ENCODE results near the gene NTRK3. TPM values are rescaled to one million over a fixed set of nuclear protein-coding genes. Genes with fewer than 3 reads are reported as not detected.

Gene NTRK3
- total RNA-seq (not detected), total RNA-seq (0 to 0.93 (median 0.06) reads per million in 29 experiments)
- 0.24 TPM for total RNA-seq (2013)

DNA sequence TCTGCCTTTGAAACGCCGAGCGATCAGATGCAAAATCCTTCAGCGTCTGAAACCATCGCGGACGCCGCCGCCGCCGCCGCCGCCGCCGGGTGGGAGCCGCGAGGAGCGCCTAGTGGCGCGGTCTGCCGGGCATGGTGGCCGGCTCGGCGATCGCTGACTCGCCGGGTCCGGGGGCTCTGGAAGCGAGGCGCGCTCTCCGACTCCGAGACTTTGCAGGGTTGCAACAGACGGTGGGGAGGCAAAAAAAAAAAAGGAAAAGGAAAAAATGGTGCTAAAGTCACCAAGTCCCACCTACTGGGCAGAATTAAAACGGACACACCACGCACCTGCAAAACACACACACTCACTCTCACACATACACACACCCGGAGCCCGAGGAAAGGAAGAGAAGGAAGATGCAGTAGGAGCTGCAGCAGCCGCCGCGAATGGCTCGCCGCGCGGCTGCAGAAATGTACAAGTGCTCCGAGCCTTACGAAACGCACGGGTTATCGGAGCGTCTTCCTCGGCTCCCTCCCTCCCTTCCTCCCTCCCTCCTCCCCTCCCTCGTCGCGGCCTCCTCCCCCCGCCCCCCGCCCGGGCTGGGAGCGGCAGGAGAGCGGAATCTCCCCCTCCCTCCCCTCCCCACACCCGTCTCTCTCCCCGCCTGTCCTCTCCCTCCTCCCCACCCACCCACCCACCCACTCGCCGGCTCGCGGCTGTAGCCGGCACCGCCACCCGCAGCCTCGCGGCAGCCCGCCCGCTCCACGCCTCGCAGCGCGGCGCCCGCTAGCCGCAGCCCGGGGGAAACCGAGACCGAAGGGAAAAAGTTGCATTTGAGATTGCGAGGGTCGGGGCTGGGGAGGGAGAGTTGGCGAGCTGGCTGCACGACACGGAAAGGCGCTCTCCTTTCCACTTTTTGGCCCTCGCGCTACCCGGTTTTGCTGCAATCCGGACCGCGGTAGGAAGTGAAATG, at the start of gene NTRK3:
Gene NTRK3 (minus strand): TSS at position 461 of the 952 bp plus-strand sequence. CDS start 586 bp downstream, outside the sequence.
- WGBS (ENCODE audit: insufficient coverage): under 1% methylated on average over 57 of the region's 95 CpGs
- Histone ChIP-seq H3K4me3 (ENCODE audit: control insufficient read depth in 1 of 2, extremely low read depth in 1 of 2, low read length in 1 of 2) (peak within 1 kb of the TSS; percentile 15 to 77), H3K36me3 (ENCODE audit: control insufficient read depth in 2 of 2, extremely low read depth in 1 of 2, insufficient read depth in 1 of 2, low read length in 1 of 2) (no peaks in the 10 kb centered on the region), H3K27ac (ENCODE audit: low read length) (no peak within 1 kb of the TSS), H3K27me3 (replicated peaks in 1 of 2; ENCODE audit: control insufficient read depth in 2 of 2, extremely low read depth in 1 of 2, insufficient read depth in 2 of 2, low read length in 1 of 2) (peaks cover 5 to 76% of the 10 kb centered on the region in 2 experiments), H3K9me3 (no peaks in the 10 kb centered on the region), H3K4me1 (ENCODE audit: control insufficient read depth in 1 of 2, extremely low read depth in 1 of 2, insufficient read depth in 2 of 2, low read length in 2 of 2) (peaks cover 2 to 25% of the 10 kb centered on the region in 2 experiments)
- peaks cover 60 to 70% of the 10 kb centered on the region in 2 donors for H3K27me3 Mint-ChIP-seq
- ATAC-seq (replicated peaks in 1 of 4): no peak
- no peaks in the 10 kb centered on the region for H3K9me3 Mint-ChIP-seq
- no peak for DNase-seq
- CTCF ChIA-PET: interaction anchor here in 1 of 2 donors (0.7 kb wide), 1 partner anchor 403 kb away, joined by 3 read pairs; no protein-coding TSS in a partner anchor
- H3K4me3 Mint-ChIP-seq: peak within 1 kb of the TSS; percentile 75 to 83 (median 77)
- no peaks in the 10 kb centered on the region for H3K36me3 Mint-ChIP-seq
- peak within 1 kb of the TSS in 1 of 2 donors; percentile 61 for H3K27ac Mint-ChIP-seq
- POLR2A ChIA-PET: no interaction called here
- H3K4me1 Mint-ChIP-seq: peaks cover 19 to 29% (median 20%) of the 10 kb centered on the region in 3 donors

DNA sequence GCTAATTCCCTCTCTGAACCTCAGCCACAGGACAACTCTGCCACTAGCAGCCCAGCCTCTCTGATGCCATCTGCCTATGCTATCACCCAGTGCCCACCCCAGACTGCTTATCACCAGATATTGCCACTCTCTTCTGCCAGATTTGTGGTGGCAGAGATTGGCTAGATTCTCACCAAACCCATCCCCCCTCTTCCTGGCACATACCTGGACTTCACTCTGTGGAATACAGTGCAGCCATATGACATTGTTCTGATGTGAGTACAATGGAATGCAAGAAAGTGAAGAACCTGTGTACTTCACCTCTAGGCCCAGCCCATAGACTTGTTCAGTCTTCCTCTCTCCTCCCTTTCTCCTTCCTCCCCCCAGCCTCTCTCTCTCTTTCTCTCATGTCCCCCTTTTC, 46.9 kb upstream of the NTRK3 start:
- ChIA-PET POLR2A (no interaction called here), CTCF (no interaction called here)
- Mint-ChIP-seq H3K4me1 (no peaks in the 10 kb centered on the region), H3K9me3 (no peaks in the 10 kb centered on the region), H3K36me3 (no peaks in the 10 kb centered on the region), H3K27me3 (peaks cover 0 to 24% of the 10 kb centered on the region in 2 donors), H3K4me3 (no peak overlapping the region), H3K27ac (no peak overlapping the region)
- H3K9me3 ChIP-seq: no peaks in the 10 kb centered on the region
- H3K27ac ChIP-seq (ENCODE audit: low read length): no peak overlapping the region
- ATAC-seq (replicated peaks in 1 of 4): no peak
- H3K4me1 ChIP-seq (ENCODE audit: control insufficient read depth in 1 of 2, extremely low read depth in 1 of 2, insufficient read depth in 2 of 2, low read length in 2 of 2): no peaks in the 10 kb centered on the region
- H3K36me3 ChIP-seq (ENCODE audit: control insufficient read depth in 2 of 2, extremely low read depth in 1 of 2, insufficient read depth in 1 of 2, low read length in 1 of 2): no peaks in the 10 kb centered on the region
- no peak for DNase-seq
- H3K4me3 ChIP-seq (ENCODE audit: control insufficient read depth in 1 of 2, extremely low read depth in 1 of 2, low read length in 1 of 2): no peak overlapping the region
- H3K27me3 ChIP-seq (replicated peaks in 1 of 2; ENCODE audit: control insufficient read depth in 2 of 2, extremely low read depth in 1 of 2, insufficient read depth in 2 of 2, low read length in 1 of 2): peaks cover 0 to 13% of the 10 kb centered on the region in 2 experiments

DNA sequence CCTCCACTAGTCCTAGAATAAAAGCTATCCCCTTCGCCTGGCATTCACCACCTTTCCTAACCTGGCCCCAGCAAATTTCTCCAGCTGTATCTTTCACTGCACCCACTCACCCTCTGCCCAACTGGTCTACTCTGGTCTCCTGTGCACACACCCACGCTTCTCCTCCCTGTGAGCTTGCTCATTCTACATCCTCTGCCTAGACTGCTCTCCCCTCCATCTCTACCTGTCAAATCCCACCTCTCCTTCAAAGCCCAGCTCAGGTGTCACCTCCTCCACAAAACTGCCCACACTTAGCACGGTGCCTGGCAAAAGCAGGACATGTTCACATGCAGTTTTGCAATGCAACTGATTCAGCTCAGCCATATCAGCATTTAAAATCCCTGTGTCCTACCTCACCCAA, 45.8 kb upstream of the NTRK3 start:
- H3K27ac Mint-ChIP-seq: no peak overlapping the region
- 48% methylated on average over 3 of the region's 3 CpGs for WGBS (ENCODE audit: insufficient coverage)

DNA sequence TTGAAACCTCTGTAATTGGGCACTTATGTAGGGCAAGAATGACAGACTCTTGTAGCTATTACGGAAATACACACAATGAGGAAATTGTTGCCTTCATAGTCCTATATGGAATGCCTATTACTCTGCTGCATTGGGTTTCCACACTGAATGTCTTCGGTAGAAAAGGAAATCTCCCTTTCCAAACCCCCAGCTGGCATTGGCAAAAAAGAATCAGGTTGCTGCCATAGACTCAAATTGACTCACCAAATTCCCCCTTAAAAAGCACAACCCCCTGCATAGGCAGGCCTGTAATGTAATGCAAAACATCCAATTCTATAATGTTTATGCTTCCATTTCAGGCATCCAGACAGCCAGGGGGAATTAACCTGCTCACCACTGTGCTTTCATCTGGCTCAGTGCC, 44.8 kb upstream of the NTRK3 start:
- Mint-ChIP-seq H3K4me3 (no peak overlapping the region), H3K4me1 (no peaks in the 10 kb centered on the region), H3K27ac (no peak overlapping the region), H3K36me3 (no peaks in the 10 kb centered on the region), H3K9me3 (no peaks in the 10 kb centered on the region), H3K27me3 (peaks cover 1 to 15% of the 10 kb centered on the region in 2 donors)
- WGBS (ENCODE audit: insufficient coverage): 100% methylated on average over 2 of the region's 2 CpGs
- Histone ChIP-seq H3K27ac (ENCODE audit: low read length) (no peak overlapping the region), H3K9me3 (no peaks in the 10 kb centered on the region), H3K4me1 (ENCODE audit: control insufficient read depth in 1 of 2, extremely low read depth in 1 of 2, insufficient read depth in 2 of 2, low read length in 2 of 2) (no peaks in the 10 kb centered on the region), H3K36me3 (ENCODE audit: control insufficient read depth in 2 of 2, extremely low read depth in 1 of 2, insufficient read depth in 1 of 2, low read length in 1 of 2) (no peaks in the 10 kb centered on the region), H3K4me3 (ENCODE audit: control insufficient read depth in 1 of 2, extremely low read depth in 1 of 2, low read length in 1 of 2) (no peak overlapping the region), H3K27me3 (replicated peaks in 1 of 2; ENCODE audit: control insufficient read depth in 2 of 2, extremely low read depth in 1 of 2, insufficient read depth in 2 of 2, low read length in 1 of 2) (peaks cover 0 to 13% of the 10 kb centered on the region in 2 experiments)
- POLR2A ChIA-PET: no interaction called here
- no peak for ATAC-seq (replicated peaks in 1 of 4)
- CTCF ChIA-PET: no interaction called here
- DNase-seq: no peak

More for the DNA sequence above, 45.8 kb upstream of the NTRK3 start:
- DNase-seq: no peak
- no peaks in the 10 kb centered on the region for H3K36me3 Mint-ChIP-seq
- Histone ChIP-seq H3K4me3 (ENCODE audit: control insufficient read depth in 1 of 2, extremely low read depth in 1 of 2, low read length in 1 of 2) (no peak overlapping the region), H3K9me3 (no peaks in the 10 kb centered on the region), H3K36me3 (ENCODE audit: control insufficient read depth in 2 of 2, extremely low read depth in 1 of 2, insufficient read depth in 1 of 2, low read length in 1 of 2) (no peaks in the 10 kb centered on the region), H3K27me3 (replicated peaks in 1 of 2; ENCODE audit: control insufficient read depth in 2 of 2, extremely low read depth in 1 of 2, insufficient read depth in 2 of 2, low read length in 1 of 2) (peaks cover 0 to 13% of the 10 kb centered on the region in 2 experiments), H3K27ac (ENCODE audit: low read length) (no peak overlapping the region), H3K4me1 (ENCODE audit: control insufficient read depth in 1 of 2, extremely low read depth in 1 of 2, insufficient read depth in 2 of 2, low read length in 2 of 2) (no peaks in the 10 kb centered on the region)
- peaks cover 0 to 18% of the 10 kb centered on the region in 2 donors for H3K27me3 Mint-ChIP-seq
- ChIA-PET CTCF (no interaction called here), POLR2A (no interaction called here)
- H3K4me3 Mint-ChIP-seq: no peak overlapping the region
- no peaks in the 10 kb centered on the region for H3K4me1 Mint-ChIP-seq
- H3K9me3 Mint-ChIP-seq: no peaks in the 10 kb centered on the region
- no peak for ATAC-seq (replicated peaks in 1 of 4)

DNA sequence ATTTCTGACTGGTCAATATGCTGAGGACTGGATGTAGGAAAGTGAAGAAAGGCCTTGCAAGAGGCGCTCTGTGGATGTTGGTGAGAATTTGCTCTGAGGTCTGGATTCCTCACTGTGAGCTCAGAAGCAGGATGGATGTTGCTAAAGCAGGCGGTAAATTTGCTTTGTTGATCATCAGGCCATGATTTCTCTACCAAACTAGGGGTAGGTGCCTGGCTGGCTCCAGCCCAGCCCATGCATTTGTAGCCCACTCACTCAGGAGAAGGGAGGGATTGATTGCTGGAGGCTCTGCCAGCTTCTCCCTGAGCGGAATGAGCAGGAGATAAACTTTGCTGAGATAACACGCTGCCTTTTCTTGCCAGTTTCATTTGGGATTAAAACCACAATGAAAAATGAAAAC, 44.3 kb upstream of the NTRK3 start:
- Histone ChIP-seq H3K27me3 (replicated peaks in 1 of 2; ENCODE audit: control insufficient read depth in 2 of 2, extremely low read depth in 1 of 2, insufficient read depth in 2 of 2, low read length in 1 of 2) (peaks cover 0 to 13% of the 10 kb centered on the region in 2 experiments), H3K4me1 (ENCODE audit: control insufficient read depth in 1 of 2, extremely low read depth in 1 of 2, insufficient read depth in 2 of 2, low read length in 2 of 2) (no peaks in the 10 kb centered on the region), H3K27ac (ENCODE audit: low read length) (no peak overlapping the region), H3K9me3 (no peaks in the 10 kb centered on the region), H3K36me3 (ENCODE audit: control insufficient read depth in 2 of 2, extremely low read depth in 1 of 2, insufficient read depth in 1 of 2, low read length in 1 of 2) (no peaks in the 10 kb centered on the region), H3K4me3 (ENCODE audit: control insufficient read depth in 1 of 2, extremely low read depth in 1 of 2, low read length in 1 of 2) (no peak overlapping the region)
- Mint-ChIP-seq H3K27ac (no peak overlapping the region), H3K27me3 (peaks cover 4 to 16% of the 10 kb centered on the region in 2 donors), H3K4me3 (no peak overlapping the region), H3K9me3 (no peaks in the 10 kb centered on the region), H3K4me1 (no peaks in the 10 kb centered on the region), H3K36me3 (no peaks in the 10 kb centered on the region)
- ChIA-PET CTCF (no interaction called here), POLR2A (no interaction called here)
- DNase-seq: no peak
- no peak for ATAC-seq (replicated peaks in 1 of 4)
- WGBS (ENCODE audit: insufficient coverage): 83% methylated on average over 4 of the region's 4 CpGs

DNA sequence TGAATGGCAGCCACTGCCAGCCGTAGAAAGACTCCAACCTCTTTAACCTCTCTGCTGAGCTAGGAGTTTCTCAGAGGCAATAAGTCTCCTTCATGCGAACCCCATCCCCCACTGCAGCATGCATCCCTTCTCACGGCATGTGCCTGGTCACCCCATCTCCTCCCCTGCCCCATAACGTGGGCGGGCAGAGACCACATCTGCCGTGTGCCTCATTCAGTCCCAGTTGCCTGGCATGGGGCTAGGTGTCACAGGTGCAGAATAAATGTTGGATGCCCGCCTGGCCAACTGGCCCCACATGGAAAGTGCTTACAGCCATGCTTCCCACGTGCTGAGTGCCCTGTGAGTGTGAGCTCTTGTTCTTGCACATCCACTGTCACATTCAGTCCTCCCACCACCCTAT, 43.5 kb upstream of the NTRK3 start:
- no peak for ATAC-seq (replicated peaks in 1 of 4)
- Mint-ChIP-seq H3K36me3 (no peaks in the 10 kb centered on the region), H3K4me1 (no peaks in the 10 kb centered on the region), H3K4me3 (no peak overlapping the region), H3K27me3 (peaks cover 5 to 17% of the 10 kb centered on the region in 2 donors), H3K9me3 (no peaks in the 10 kb centered on the region), H3K27ac (no peak overlapping the region)
- DNase-seq: no peak
- Histone ChIP-seq H3K9me3 (no peaks in the 10 kb centered on the region), H3K4me3 (ENCODE audit: control insufficient read depth in 1 of 2, extremely low read depth in 1 of 2, low read length in 1 of 2) (no peak overlapping the region), H3K4me1 (ENCODE audit: control insufficient read depth in 1 of 2, extremely low read depth in 1 of 2, insufficient read depth in 2 of 2, low read length in 2 of 2) (no peaks in the 10 kb centered on the region), H3K27me3 (replicated peaks in 1 of 2; ENCODE audit: control insufficient read depth in 2 of 2, extremely low read depth in 1 of 2, insufficient read depth in 2 of 2, low read length in 1 of 2) (peaks cover 0 to 13% of the 10 kb centered on the region in 2 experiments), H3K27ac (ENCODE audit: low read length) (no peak overlapping the region), H3K36me3 (ENCODE audit: control insufficient read depth in 2 of 2, extremely low read depth in 1 of 2, insufficient read depth in 1 of 2, low read length in 1 of 2) (no peaks in the 10 kb centered on the region)
- ChIA-PET CTCF (no interaction called here), POLR2A (no interaction called here)
- 61% methylated on average over 7 of the region's 8 CpGs for WGBS (ENCODE audit: insufficient coverage)
